HCT116 (cell line): ENCODE data around the gene RIMBP2. TPM values are rescaled to one million over a fixed set of nuclear protein-coding genes. Genes with fewer than 3 reads are reported as not detected.

Source experiments
- ATAC-seq: fragments of 200-7000 bp; cut with Tn5 transposase; 2 replicates; pipeline ENCODE4 v1.9.1; 2020; ENCODE audit warnings: mild to moderate bottlenecking, moderate library complexity
- BruUV-seq: library from RNA; stranded (reverse); fragments of 400-500 nt; replicated peaks from 2 replicates; lab custom pipeline; 2021; lab: Mats Ljungman, UMichigan
- CTCF ChIA-PET: fragments of 300-600 bp; sonication (Branson Sonifier 250); formaldehyde crosslinking; loops from one replicate; lab custom pipeline; 2021; ENCODE audit warnings: antibody characterized with exemption; lab: Charles Lee
- POLR2A ChIA-PET: fragments of 300-600, 350-600 bp; sonication (Branson Sonifier 250); formaldehyde crosslinking; loops from one replicate; lab custom pipeline; 2021; ENCODE audit warnings: antibody characterized with exemption; lab: Charles Lee
- RAD21 ChIA-PET, 2 experiments: fragments of 300-600 bp; sonication (Branson Sonifier 250); formaldehyde crosslinking; loops; one replicate each; lab custom pipeline; 2023; ENCODE audit warnings: low total read pairs in 2 of 2; ENCODE audit not compliant: uncharacterized antibody in 2 of 2, unreplicated experiment in 2 of 2, low non-redundant PET in 1 of 2; lab: Charles Lee
- DNase-seq: peaks from one replicate; pipeline ENCODE4 v3.0.0-alpha.2; 2010; ENCODE audit warnings: low read depth, low spot score
- H2AFZ ChIP-seq: fragments of 200-600 bp; shearing (Covaris generic), sonication (generic); 2 replicates; pipeline ENCODE4 v1.6.1; 2017; ENCODE audit warnings: low read depth, mixed run types, mixed read lengths, antibody characterized with exemption, low read length; ENCODE audit not compliant: poor library complexity, severe bottlenecking
- H3K27ac ChIP-seq: 2 replicates; pipeline ENCODE4 v1.5.1; 2012; ENCODE audit warnings: low read depth, low read length
- H3K27me3 ChIP-seq: fragments of 200-600 bp; sonication (generic); 2 replicates; pipeline ENCODE4 v1.6.1; 2016; ENCODE audit warnings: mixed run types, low read length, mixed read lengths; ENCODE audit not compliant: insufficient read depth
- H3K36me3 ChIP-seq, 2 experiments: fragments of 200-500 bp in 1 of 2; fragments of 200-600 bp in 1 of 2; sonication (Bioruptor generic) in 1 of 2; sonication (generic) in 1 of 2; 2 replicates each; pipeline versions ENCODE4 v1.5.1 to v1.6.1; 2014 to 2016; ENCODE audit warnings: low read length in 2 of 2, inconsistent platforms in 1 of 2, mixed read lengths in 1 of 2, mixed run types in 1 of 2; ENCODE audit not compliant: insufficient read depth in 2 of 2, control insufficient read depth in 1 of 2
- H3K4me1 ChIP-seq, 2 experiments: fragments of 200-600 bp in 1 of 2; sonication (generic) in 1 of 2; 2 replicates each; pipeline versions ENCODE4 v1.5.1 to v1.6.1; 2012 to 2017; ENCODE audit warnings: low read length in 2 of 2, inconsistent platforms in 1 of 2, mild to moderate bottlenecking in 1 of 2, mixed read lengths in 1 of 2, mixed run types in 1 of 2, moderate library complexity in 1 of 2; ENCODE audit not compliant: insufficient read depth in 2 of 2, control insufficient read depth in 1 of 2
- H3K4me2 ChIP-seq: fragments of 200-600 bp; sonication (generic); 2 replicates; pipeline ENCODE4 v1.6.1; 2017; ENCODE audit warnings: mixed run types, low read length, mixed read lengths
- H3K4me3 ChIP-seq, 2 experiments: fragments of 200-600 bp in 1 of 2; sonication (generic) in 1 of 2; replicated peaks in 1 of 2; 2 replicates each; pipeline ENCODE4 v1.5.1; 2011 to 2016; ENCODE audit warnings: low read length in 2 of 2, control low read depth in 1 of 2, low read depth in 1 of 2, mild to moderate bottlenecking in 1 of 2, mixed read lengths in 1 of 2, mixed run types in 1 of 2
- H3K79me2 ChIP-seq: fragments of 200-600 bp; sonication (generic); 2 replicates; pipeline ENCODE4 v1.6.1; 2017; ENCODE audit warnings: mild to moderate bottlenecking, mixed run types, low read length, moderate library complexity, mixed read lengths; ENCODE audit not compliant: insufficient read depth
- H3K9ac ChIP-seq: fragments of 200-600 bp; sonication (generic); 2 replicates; pipeline ENCODE4 v1.6.1; 2016; ENCODE audit warnings: low read length, mixed read lengths
- H3K9me2 ChIP-seq: fragments of 200-600 bp; sonication (generic), shearing (Covaris generic); 2 replicates; pipeline ENCODE4 v1.6.1; 2017; ENCODE audit warnings: mixed run types, mild to moderate bottlenecking, moderate library complexity; ENCODE audit not compliant: insufficient read depth
- H3K9me3 ChIP-seq, 2 experiments: fragments of 200-500 bp in 1 of 2; fragments of 200-600 bp in 1 of 2; sonication (Bioruptor generic) in 1 of 2; sonication (generic) in 1 of 2; 2 replicates each; pipeline ENCODE4 v1.6.1; 2014 to 2017; ENCODE audit warnings: low read length in 2 of 2, mixed read lengths in 2 of 2, inconsistent platforms in 1 of 2, low read depth in 1 of 2, mild to moderate bottlenecking in 1 of 2, mixed run types in 1 of 2, moderate library complexity in 1 of 2; ENCODE audit not compliant: control insufficient read depth in 1 of 2, insufficient read depth in 1 of 2
- H4K20me1 ChIP-seq: fragments of 200-600 bp; sonication (generic), shearing (Covaris generic); 2 replicates; pipeline ENCODE4 v1.6.1; 2017; ENCODE audit warnings: mixed run types, mild to moderate bottlenecking, moderate library complexity; ENCODE audit not compliant: insufficient read depth
- CBX3 ChIP-seq: IDR thresholded peaks from 2 replicates; pipeline ENCODE4 v1.6.1; 2012; ENCODE audit warnings: low read depth
- CEBPB ChIP-seq: IDR thresholded peaks from 2 replicates; pipeline ENCODE4 v1.6.1; 2012; ENCODE audit warnings: low read depth
- EZH2phosphoT487 ChIP-seq: fragments of 200-600 bp; IDR thresholded peaks from 2 replicates; pipeline ENCODE4 v1.6.1; 2018; ENCODE audit warnings: antibody characterized with exemption, borderline replicate concordance
- FOSL1 ChIP-seq: IDR thresholded peaks from 2 replicates; pipeline ENCODE4 v1.6.1; 2012; ENCODE audit warnings: low read depth
- JUND ChIP-seq: IDR thresholded peaks from 2 replicates; pipeline ENCODE4 v1.6.1; 2012
- POLR2A ChIP-seq: IDR thresholded peaks from 2 replicates; pipeline ENCODE4 v1.7.0; 2011; ENCODE audit warnings: borderline replicate concordance; ENCODE audit not compliant: insufficient read depth, insufficient read length; ENCODE audit errors: extremely low read depth
- POLR2AphosphoS5 ChIP-seq: IDR thresholded peaks from 2 replicates; pipeline ENCODE4 v1.6.1; 2011; ENCODE audit warnings: mild to moderate bottlenecking, low read depth, low read length, moderate library complexity
- RAD21 ChIP-seq: IDR thresholded peaks from 2 replicates; pipeline ENCODE4 v1.6.1; 2012; ENCODE audit warnings: low read depth, mild to moderate bottlenecking
- SIN3A ChIP-seq: IDR thresholded peaks from 2 replicates; pipeline ENCODE4 v1.6.1; 2012; ENCODE audit warnings: low read depth
- SP1 ChIP-seq: IDR thresholded peaks from 2 replicates; pipeline ENCODE4 v1.6.1; 2012; ENCODE audit warnings: low read depth
- TCF7L2 ChIP-seq: IDR thresholded peaks from 2 replicates; pipeline ENCODE4 v1.7.0; 2011; ENCODE audit warnings: borderline replicate concordance, inconsistent platforms; ENCODE audit not compliant: insufficient read depth, insufficient read length; ENCODE audit errors: extremely low read depth
- YY1 ChIP-seq: IDR thresholded peaks from 2 replicates; pipeline ENCODE4 v1.6.1; 2011; ENCODE audit warnings: low read length, low read depth, moderate library complexity, mild to moderate bottlenecking; ENCODE audit not compliant: insufficient replicate concordance; ENCODE audit errors: extremely low read depth
- intact Hi-C: fragments of 100-400 bp; cut with micrococcal nuclease; formaldehyde crosslinking; loops from 2 replicates; pipeline ENCODE4 v1.10.0; 2022
- total RNA-seq: library from RNA; stranded (reverse); gene quantifications from one replicate; pipeline ENCODE4 v1.2.1, GENCODE V29; 2021; ENCODE audit not compliant: unreplicated experiment
- TF ChIP-seq, protein P1 (sequence below): IDR thresholded peaks from 2 replicates; pipeline ENCODE4 v1.6.1; 2012
- TF ChIP-seq, protein P2 (sequence below), 3 experiments: fragments of 200-600 bp in 1 of 3; sonication (generic) in 1 of 3; IDR thresholded peaks in 2 of 3; conservative IDR thresholded peaks in 1 of 3; 2 replicates each; pipeline ENCODE4 v1.5.1; 2012 to 2017; ENCODE audit warnings: low read depth in 2 of 3, low read length in 2 of 3, antibody characterized with exemption in 1 of 3, borderline replicate concordance in 1 of 3, control low read depth in 1 of 3, mild to moderate bottlenecking in 1 of 3, mixed read lengths in 1 of 3, mixed run types in 1 of 3, moderate library complexity in 1 of 3; ENCODE audit not compliant: insufficient read depth in 1 of 3
- TF ChIP-seq, protein P3 (sequence below): IDR thresholded peaks from 2 replicates; pipeline ENCODE4 v1.6.1; 2011; ENCODE audit warnings: mild to moderate bottlenecking, low read length, moderate library complexity; ENCODE audit not compliant: insufficient replicate concordance; ENCODE audit errors: extremely low read depth

RIMBP2 gene
- total RNA-seq, 1 experiment from 2014 or later: not detected

DNA sequence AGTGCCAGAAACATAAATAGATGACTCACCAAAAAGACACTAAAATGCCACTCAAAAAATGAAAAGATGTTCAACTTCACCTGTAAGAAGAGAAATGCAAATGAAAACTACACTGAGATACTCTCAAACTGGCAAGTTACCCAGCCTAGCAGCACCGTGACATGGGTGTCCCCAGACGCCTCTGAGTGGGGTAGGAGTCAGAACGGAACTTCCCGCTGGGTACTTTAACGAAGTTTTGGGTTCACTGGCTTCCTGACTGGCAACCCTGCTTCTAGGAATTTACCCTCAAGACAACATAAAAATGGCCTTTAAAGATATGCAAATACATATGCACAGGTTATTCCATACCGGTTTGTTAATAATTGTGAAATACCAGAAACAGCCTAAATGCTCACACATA, 52.6 kb downstream of the RIMBP2 start:
- Histone ChIP-seq H3K36me3 (no peaks in the 10 kb centered on the region), H4K20me1 (no peaks in the 10 kb centered on the region), H3K9ac (no peak overlapping the region), H3K79me2 (no peaks in the 10 kb centered on the region), H3K9me3 (no peaks in the 10 kb centered on the region), H3K4me2 (no peak overlapping the region), H2AFZ (no peak overlapping the region), H3K4me3 (no peak overlapping the region), H3K4me1 (no peaks in the 10 kb centered on the region), H3K27ac (no peak overlapping the region), H3K27me3 (no peaks in the 10 kb centered on the region), H3K9me2 (no peaks in the 10 kb centered on the region)
- intact Hi-C loops: loop anchor here (5.0 kb wide), 1 partner anchor 84 kb away; no protein-coding TSS in a partner anchor
- DNase-seq (no peak), ATAC-seq (no peak)
- ChIA-PET CTCF (no interaction called here), POLR2A (no interaction called here), RAD21 (no interaction called here)
- no TSS peak for BruUV-seq
- TF ChIP-seq FOSL1 (no peak), RAD21 (no peak)
- TF ChIP-seq, protein P1, sequence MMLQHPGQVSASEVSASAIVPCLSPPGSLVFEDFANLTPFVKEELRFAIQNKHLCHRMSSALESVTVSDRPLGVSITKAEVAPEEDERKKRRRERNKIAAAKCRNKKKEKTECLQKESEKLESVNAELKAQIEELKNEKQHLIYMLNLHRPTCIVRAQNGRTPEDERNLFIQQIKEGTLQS: no peak

DNA sequence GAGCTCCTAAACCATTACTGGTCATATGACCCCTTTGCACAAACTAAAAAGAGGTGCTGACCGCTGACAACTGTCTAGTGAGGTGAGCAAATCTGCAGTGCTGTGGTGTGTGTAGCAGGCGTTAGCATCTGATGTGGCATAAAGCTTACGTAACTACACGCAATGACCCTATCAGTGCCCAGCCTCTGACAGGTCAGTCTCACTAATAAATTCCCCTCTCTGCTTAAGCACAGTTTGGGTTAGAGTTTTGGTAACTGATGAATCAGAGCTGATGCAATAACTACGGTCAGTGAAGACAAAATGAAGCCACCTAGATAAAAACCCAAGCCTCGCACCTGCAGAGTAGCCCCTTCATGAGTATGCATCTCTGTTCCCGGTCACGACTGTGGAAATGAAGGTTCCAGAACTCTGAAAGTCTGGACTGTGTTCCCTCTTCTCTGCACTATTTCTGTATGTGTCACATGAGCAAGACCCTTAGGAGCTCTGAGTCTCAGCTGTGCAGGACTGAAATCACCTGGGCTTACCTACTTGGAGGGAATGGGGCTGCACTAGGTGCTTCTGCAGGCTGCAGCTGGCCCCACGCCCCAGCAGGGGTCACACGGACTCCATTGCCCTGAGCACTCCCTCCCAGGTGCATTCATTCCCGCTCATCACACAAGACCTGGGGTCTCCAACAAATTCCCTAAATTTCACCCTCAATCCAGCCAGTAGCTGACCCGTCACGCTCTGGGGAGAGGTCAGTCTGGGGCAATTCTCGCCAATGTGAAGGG, 54.4 kb downstream of the RIMBP2 start:
- Histone ChIP-seq H3K9ac (no peak overlapping the region), H3K36me3 (no peaks in the 10 kb centered on the region), H4K20me1 (no peaks in the 10 kb centered on the region), H3K27ac (no peak overlapping the region), H3K4me2 (no peak overlapping the region), H3K4me3 (no peak overlapping the region), H3K4me1 (no peaks in the 10 kb centered on the region), H3K79me2 (no peaks in the 10 kb centered on the region), H3K9me2 (no peaks in the 10 kb centered on the region), H3K9me3 (no peaks in the 10 kb centered on the region), H3K27me3 (no peaks in the 10 kb centered on the region), H2AFZ (no peak overlapping the region)
- RAD21 ChIA-PET: no interaction called here
- no peak; the same call in 1 of the 2 replicates for ATAC-seq
- intact Hi-C loops: loop anchor here (5.0 kb wide), 1 partner anchor 86 kb away; no protein-coding TSS in a partner anchor
- peak; percentile 2 for DNase-seq
- CTCF ChIA-PET: interaction anchor here (1.6 kb wide), 1 partner anchor 86 kb away, joined by 4 read pairs; no protein-coding TSS in a partner anchor
- POLR2A ChIA-PET: no interaction called here
- no TSS peak for BruUV-seq
- TF ChIP-seq EZH2phosphoT487: no peak
- no peak for TF ChIP-seq JUND
- TF ChIP-seq, protein P1: no peak
- TF ChIP-seq SP1: no peak
- TF ChIP-seq, protein P2, sequence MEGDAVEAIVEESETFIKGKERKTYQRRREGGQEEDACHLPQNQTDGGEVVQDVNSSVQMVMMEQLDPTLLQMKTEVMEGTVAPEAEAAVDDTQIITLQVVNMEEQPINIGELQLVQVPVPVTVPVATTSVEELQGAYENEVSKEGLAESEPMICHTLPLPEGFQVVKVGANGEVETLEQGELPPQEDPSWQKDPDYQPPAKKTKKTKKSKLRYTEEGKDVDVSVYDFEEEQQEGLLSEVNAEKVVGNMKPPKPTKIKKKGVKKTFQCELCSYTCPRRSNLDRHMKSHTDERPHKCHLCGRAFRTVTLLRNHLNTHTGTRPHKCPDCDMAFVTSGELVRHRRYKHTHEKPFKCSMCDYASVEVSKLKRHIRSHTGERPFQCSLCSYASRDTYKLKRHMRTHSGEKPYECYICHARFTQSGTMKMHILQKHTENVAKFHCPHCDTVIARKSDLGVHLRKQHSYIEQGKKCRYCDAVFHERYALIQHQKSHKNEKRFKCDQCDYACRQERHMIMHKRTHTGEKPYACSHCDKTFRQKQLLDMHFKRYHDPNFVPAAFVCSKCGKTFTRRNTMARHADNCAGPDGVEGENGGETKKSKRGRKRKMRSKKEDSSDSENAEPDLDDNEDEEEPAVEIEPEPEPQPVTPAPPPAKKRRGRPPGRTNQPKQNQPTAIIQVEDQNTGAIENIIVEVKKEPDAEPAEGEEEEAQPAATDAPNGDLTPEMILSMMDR (IDR thresholded peaks at IDR 0.05 in 2 of 3, conservative IDR thresholded peaks at IDR 0.05 in 1 of 3; ENCODE audit: borderline replicate concordance in 1 of 3, insufficient read depth in 1 of 3, low read depth in 2 of 3, low read length in 2 of 3): peak in 1 of 3 experiments; percentile 27; a peak in 1 of 6 replicates
- 0 out of 2 replicates have a peak, but pooled peaks have one; percentile 19 for TF ChIP-seq RAD21
- TF ChIP-seq POLR2AphosphoS5: no peak
- TF ChIP-seq, protein P3, sequence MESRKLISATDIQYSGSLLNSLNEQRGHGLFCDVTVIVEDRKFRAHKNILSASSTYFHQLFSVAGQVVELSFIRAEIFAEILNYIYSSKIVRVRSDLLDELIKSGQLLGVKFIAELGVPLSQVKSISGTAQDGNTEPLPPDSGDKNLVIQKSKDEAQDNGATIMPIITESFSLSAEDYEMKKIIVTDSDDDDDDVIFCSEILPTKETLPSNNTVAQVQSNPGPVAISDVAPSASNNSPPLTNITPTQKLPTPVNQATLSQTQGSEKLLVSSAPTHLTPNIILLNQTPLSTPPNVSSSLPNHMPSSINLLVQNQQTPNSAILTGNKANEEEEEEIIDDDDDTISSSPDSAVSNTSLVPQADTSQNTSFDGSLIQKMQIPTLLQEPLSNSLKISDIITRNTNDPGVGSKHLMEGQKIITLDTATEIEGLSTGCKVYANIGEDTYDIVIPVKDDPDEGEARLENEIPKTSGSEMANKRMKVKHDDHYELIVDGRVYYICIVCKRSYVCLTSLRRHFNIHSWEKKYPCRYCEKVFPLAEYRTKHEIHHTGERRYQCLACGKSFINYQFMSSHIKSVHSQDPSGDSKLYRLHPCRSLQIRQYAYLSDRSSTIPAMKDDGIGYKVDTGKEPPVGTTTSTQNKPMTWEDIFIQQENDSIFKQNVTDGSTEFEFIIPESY: no peak
- TF ChIP-seq SIN3A: no peak
- no peak for TF ChIP-seq YY1
- no peak for TF ChIP-seq CBX3
- peak; percentile 17; the same call in 1 of the 2 replicates for TF ChIP-seq CEBPB
- no peak for TF ChIP-seq POLR2A
- TF ChIP-seq TCF7L2: no peak
